Endometrial microvascular endothelial cells (primary cell): ENCODE data around the gene EBF4. TPM values are rescaled to one million over a fixed set of nuclear protein-coding genes. Genes with fewer than 3 reads are reported as not detected.

Experiments used
- in situ Hi-C: cut with HindIII; loops from 2 replicates; pipeline ENCODE4 v1.10.0; 2017; ENCODE audit warnings: low sequenced_read_pairs, low pct_unique_long_range_greater_than_20kb; ENCODE audit errors: inconsistent ontology term
- total RNA-seq: library from RNA; depleted of rRNA; stranded (reverse); fragments of >200 nt; gene quantifications from one replicate; pipeline ENCODE4 v1.2.3, GENCODE V29; 2015; ENCODE audit errors: inconsistent ontology term

The EBF4 gene
- total RNA-seq, 1 donor from 2014 or later: 0.37 TPM

DNA sequence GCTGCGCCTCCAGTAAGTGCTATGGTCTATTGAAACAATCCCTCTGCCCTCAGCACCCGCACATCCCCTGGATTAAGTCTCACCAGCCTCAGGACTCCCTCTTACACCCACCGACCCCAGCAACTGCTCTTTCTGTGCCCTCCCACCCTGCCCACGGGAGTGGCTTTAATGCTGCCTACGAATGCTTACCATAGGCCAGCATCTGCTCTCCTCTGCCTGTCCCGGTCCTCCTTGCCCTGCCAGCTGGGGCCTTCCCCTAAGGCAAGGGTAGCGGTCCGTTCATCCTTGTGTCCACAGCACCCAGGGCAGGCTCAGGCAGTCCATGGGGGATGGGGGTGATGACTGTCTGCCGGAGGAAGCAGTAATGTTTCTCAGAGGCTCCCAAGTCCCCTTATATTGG is 4.1 kb downstream of the EBF4 start:
- in situ Hi-C loops: no loop called here

DNA sequence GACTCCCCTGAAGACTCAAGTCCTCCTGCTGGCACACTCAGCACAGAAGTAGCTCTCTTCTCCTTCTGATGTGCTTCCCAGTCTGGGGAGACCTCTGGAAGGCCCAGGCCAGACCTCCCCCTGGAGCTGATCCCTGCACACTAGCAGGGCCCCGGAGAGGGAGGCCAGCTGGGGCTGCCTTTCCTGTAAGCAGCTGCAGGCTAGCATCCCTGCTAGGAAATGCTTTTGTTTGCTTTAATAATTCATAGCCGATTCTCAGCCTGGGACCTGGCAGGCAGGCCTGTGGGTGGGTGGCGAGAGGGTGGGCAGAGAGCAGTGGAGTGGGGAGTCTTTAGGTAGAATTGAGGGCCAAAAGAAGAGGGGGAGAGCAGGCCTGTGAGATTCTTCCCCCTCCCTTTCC is 5.2 kb downstream of the EBF4 start:
- in situ Hi-C loops: no loop called here

DNA sequence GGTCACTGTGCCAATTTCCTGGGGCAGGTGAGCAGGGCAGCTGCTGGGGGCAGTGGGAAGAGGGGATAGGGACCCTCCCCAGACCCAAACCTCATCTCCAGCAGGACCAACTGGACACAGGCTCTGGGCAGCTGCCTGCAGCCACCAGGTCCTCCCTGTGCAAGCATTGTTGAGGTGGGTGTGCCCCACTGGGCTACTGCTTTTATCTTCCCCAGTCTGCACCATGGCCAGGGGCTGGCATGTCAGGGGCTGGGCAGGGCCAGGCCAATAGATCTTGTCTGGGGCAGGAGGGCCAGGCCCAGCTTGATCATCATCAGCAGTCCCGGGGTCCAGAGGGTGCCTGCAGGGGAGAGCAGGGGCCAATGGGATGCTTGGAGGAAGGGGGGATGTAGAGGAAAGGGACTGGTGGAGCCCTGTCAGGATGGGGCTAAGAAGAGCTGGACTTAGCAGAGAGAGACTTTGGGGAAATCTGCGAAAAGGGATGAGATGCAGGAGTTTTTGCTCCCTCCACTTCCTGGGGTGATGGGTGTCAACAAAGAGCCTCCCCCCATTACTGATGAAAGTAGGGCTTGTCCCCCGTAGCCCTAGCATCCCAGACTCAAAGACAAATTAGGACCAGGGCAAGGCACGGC is 5.7 kb downstream of the EBF4 start:
- in situ Hi-C loops: no loop called here

DNA sequence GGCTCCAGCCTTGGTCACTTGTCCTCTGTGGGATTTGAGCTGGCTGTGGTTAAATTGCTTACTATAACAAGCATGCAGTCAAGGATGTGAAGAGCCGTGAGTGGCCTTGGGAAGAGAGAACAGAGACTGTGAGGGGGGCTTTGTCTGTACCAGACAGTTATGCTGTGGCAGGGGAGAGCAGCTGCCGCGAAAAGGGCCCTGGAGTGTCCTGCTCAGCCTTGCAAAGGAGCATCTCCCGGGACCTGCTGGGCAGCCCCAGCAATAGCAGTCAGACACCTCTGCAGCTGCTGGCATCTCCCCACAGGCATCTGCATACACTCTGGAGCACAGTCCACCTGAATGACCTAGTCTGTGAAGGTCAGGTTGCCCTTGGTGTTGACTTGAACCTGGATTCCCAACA is 6.3 kb downstream of the EBF4 start:
- in situ Hi-C loops: no loop called here

DNA sequence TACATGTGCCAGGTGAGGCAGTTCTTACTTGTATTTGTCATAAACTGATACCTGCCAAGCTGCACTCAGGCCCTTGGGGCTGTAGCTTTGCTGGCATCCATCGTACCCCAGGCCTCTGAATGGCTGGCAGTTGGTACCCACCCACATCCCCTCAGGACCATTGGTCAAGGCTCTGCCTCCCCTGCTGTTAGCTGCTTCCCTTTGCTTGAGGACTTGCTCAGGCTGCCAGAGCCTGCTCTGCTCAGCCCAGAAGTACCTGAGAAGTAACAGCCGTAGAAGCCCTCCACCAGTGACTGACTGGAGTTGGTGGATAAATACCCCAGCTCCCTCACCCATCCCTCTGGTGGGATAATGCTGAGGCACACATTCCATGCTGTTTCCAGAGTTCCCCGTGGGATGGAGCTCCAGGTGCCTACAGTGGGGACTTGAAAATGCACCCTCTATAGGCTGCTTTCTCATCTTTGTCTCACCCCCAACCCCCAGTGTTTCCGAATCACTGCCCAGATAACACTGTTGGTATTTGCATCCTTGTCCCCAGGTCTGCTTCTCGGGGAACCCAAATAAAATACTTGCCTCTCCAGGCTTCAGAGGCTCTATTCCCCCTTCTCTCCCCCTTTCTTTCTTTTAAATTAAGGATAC is 7.3 kb downstream of the EBF4 start:
- in situ Hi-C loops: no loop called here

DNA sequence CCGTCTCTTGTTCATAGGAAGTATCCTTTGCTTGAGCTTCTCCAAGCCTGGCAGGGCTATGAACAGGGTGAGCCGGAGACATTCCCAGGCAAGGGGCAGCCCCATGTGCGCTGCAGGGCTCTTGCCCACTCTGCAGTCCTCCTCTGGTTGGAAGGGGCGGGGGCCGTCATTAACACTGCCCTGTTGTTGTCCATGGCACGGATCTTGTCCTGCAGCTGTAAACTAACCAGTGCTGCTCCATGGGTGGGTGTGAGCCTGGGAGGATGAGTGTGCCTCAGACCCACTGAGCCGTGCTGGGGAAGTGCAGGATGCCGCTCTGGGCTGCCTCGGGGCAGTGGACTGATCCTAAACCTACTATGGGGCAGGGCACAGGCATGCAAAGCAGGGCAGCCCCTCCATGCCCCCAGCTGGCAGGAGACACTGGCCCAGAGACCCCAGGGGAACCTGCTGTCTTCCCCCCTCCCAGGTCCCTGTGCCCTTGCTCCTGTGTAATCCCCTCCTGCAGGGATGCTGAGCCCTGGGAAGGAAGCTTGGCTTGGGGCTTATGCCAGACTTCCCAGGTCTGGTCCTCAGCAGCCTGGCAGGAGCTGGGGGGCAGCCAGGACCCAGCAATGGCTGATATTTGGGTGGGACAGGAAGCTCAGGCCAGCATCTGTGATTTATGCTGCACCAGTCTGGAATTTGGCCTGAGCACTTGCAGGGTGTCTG is 8.5 kb downstream of the EBF4 start:
- in situ Hi-C loops: no loop called here

DNA sequence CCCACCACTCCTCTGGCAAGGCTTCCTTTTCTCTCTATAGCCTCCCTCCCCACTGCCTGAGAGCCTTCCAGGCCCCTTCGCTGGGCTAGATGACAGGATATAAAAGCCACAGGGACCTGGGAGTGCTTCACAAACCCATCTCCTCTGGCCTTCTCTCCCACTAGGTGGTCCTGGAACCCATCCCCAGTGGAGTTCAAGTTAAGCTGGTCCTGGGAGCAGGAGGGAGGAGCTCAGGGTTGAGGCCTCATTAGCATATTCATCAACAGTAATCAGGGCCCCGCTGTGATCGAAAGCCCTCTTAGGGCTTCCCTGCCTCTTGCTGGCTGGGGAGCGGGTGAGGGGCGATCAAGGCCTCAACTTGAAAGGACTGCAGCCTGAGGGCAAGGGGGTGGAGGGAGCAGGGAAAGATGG is 9.1 kb downstream of the EBF4 start:
- in situ Hi-C loops: no loop called here

DNA sequence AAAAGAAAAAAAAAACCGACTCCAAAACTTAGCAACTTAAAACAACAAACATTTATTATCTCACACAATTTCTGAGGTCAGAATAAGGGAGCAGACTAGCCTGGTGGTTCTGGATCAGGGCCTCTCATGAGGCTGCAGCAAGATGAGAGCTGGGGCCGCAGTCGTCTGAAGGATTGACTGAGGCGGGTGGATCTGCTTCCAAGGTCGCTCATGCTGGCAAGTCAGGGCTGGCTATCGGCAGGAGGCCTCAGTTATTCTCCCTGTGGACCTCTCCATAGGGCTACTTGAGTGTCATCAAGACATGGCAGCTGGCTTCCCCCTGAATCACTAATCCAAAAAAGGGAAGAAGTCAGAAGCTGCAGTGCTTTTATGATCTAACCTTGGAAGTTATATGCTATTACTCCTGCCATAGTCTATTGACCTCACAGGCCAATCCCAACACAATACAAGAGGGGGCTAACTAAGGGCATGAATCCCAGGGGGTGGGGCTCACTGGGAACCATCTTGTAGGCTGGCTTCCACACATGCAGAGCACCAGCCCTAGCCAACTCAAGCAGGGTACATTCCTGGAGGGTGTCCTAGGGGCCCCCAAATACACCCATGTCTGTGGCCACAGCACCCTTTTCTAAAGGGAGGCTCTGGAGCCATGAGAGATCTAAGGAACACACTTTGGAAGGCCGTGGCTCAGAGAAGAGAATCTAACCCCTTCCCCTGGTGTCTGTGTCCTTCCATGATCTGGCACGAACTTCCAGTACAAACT is 11.3 kb downstream of the EBF4 start:
- in situ Hi-C loops: no loop called here

DNA sequence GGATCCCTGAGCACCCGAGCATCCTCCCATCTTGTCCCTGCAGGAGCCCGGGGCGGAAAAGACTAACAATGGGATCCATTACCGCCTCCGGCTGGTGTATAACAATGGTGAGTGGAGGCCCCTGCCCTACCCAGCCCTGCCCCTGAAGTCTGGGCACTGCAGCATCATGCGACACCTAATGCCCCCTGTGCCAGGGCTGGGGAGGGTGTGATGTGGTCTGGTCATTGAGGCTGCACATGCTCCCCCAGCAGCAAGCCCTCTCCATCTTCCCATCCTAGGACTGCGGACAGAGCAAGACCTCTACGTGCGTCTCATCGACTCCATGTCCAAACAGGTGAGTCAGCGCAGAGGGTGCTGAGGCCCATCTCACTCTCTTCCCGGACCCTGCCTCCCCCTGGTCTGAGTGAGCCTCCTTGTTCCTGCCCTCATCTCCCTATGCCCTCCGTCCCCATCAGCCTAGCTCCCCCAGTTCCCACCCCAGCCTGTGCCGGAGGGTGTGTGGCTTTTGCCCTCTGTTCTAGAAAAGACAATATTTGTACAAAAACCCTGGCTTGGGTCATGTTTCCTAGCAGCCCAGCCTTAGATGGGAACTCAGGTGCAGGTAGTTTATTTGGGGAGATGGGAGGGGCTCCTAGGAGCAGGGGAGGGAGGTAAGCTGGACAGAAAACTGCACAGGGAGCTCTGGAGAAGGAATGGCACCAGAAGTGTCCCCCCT is 13.5 kb downstream of the EBF4 start:
- in situ Hi-C loops: no loop called here

DNA sequence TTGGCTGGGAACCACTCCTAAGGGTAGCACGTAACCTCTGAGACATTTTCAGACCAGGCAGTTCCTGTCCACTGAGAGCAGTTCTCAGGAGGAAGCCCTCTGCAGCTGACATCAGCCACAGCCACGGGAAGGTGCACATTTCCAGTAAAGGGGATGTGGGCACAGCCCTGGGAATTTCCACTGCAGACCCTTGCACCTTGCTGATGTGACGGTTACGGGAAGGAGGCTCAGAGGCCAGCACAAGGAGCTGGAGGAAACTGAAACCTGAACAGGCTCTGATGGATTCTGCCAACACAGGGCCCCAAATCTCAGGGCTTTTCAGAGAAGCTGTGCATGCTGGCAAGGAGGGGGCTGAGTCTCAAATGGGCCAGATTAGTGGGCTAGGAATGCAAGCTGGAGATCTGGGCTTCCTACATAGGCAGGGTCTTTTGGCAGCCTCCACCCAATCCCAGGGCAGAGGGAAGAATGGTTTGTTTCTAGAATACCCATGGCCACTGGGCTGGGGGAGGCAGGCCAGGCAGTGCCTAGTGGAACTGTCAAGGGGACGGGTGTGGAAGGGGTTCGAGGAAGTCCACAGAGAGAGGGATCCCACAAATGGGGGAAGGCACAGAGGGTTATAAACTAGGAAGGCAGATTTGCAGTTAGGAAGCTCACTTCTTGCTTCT is 14.2 kb downstream of the EBF4 start:
- in situ Hi-C loops: no loop called here

DNA sequence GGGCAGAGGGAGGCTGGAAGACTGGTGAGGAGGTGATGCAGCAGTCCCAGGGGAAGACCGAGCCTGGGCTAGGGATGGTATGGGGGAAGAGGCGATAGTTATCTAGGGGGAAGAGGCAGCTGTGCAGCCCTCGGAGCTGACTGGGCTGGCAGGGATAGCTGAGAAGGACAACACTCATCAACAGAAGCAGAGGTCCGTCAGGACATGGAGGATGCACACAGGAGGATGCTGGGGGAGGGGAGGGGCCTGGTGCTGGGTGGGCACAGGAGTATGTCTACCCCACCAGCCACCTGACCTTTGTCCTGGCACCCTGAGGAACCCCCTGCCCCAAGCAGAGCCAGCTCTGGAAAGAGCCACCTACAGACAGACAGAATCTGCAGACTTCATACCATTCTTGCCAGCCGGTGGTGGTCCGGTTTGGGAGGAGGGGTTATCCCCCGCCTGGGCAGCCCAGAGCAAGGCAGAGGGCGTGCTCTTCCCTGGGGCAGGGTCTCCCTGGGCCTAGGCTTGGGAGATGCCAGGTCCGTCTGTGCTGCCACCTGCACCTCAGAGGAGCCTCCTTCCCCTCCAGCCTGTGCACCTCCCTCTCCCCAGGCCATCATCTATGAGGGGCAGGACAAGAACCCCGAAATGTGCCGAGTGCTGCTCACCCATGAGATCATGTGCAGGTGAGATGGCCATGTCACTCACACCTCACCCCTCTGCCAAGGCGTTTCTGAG is 14.9 kb downstream of the EBF4 start:
- in situ Hi-C loops: no loop called here

DNA sequence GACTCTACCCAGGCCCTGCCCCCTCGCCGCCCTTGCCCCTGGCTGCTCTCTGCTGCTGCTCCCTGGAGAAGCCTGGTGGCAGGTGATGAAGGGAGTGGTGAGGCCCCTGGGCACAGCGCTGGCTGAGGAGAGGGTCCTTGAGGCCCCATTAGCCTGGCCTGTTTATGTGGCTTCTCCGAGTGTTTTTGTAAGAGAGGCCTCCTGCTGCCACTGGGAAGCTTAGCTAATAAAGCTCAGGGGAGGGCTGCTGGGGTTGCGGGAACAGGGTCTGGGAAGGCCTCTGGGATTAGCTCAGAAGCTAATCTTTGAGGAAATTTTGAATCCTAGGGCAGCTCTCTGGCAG is 15.5 kb downstream of the EBF4 start:
- in situ Hi-C loops: no loop called here

DNA sequence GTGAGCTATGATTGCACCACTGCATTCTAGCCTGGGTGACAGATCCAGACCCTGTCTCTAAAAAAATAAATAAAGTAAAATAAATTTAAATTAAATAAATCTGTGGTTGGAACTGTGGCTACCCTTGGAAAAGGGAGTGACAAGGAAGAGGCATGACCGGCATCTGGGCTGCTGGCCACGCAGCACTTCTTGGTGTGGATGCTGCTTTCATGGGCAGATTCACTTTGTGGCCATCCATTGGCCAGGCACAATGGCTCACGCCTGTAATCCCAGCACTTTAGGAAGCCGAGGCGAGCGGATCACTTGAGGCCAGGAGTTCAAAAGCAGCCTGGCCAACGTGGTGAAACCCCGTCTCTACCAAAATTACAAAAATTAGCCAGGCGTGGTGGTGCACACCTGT is 16.1 kb downstream of the EBF4 start:
- in situ Hi-C loops: no loop called here

DNA sequence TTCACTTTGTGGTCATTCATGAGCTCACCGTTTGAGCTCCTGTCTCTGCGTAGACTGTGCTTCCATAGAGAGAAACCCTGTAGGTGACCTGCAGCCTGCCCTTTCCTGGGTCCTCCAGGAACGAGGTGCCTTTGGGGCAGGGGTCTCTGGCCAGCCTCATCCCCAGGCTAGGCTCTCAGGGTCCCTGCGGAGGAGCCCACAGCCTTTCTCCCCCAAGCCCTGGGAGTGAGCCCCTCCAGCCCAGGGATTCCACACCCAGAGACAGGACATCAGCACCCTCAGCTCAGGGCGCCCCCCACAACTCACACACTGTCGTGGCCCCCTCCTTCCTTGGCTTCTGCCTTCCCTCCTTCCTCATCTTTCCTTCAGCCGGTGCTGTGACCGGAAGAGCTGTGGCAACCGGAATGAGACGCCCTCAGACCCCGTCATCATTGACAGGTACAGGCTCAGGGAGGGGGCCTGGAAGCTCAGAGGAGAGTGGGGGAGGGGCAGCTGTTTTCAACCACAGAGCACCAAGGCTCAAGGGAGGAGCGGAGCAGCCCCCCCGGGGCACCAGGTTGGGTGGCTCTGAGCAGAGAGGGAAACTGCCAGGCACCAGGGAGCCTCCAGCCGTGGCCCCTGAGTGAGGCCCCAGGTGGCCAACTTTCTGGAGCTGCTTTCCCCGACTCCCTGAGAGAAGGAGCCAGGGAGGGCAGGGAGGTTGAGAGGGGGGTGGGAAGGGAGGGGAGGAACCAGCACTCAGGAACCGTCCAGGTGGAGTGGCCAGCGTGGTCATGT is 16.8 kb downstream of the EBF4 start:
- in situ Hi-C loops: no loop called here

DNA sequence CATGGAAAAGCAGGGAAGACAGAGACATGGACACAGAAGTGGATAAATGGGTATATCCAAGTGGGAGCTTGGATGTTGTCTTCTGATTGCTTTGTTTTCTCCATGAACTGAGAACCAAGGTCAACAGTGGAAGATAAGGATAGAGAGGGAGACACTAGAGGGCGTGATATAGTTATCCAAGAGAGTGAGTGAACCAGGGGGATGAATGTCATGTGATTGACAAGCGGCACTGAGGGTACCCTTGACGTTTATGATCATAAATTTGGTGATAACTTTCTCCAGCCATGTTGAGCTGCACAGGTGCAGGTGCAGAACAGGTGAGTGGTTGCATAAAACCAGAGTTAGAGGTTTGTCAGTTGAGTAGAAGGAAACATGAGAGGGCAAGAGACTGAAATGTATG is 20.7 kb downstream of the EBF4 start:
- in situ Hi-C loops: no loop called here

DNA sequence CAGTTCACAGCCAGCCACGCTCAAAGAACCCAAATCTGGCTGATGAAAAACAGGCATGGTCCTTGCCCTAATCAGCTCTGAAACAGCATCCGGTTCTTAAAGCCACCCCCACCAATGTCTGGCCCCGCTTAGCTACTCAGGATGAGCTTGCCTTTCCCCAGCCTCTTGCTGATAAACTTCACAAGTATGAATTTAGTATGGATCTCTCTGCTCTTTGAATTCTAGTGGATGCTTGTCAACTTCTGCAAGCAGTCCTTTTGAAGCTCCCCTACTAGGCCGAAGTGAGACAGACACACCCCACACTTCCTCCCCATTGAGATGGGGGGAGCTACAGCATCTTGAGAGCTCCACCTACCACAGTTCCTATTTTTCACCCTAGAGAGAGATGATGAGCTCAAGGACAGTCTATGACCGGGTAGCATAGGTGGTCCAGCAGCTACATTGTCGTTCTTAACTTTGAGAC is 36.7 kb downstream of the EBF4 start:
- in situ Hi-C loops: no loop called here

DNA sequence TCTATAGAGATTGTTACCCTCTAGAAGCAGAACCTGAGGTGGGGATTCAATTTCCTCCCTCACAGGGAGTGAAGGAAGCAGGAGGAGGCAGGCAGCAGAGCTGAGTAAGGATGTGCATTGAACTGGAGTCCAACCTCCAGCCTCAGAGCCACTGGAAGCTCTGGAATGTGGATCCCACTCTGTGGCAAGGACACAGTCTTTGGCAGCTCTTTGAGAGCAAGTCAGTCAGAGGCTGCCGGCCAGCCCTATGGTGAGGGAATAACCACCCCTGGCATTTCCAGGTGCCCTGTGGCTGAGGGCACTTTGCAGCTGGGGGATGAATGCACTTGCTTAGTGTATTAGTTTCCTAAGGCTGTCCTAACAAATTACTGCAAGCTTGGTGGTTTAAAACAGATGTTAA is 37.2 kb downstream of the EBF4 start:
- in situ Hi-C loops: no loop called here
